Fibroblast of lung (primary cell): ENCODE measurements around the gene HYAL4.

ENCODE experiments used
- EZH2 ChIP-seq: IDR thresholded peaks from 2 replicates; pipeline ENCODE4 v1.5.1; 2012; ENCODE audit warnings: low read length, control low read depth, mild to moderate bottlenecking; ENCODE audit errors: missing control alignments
- TF ChIP-seq, protein P1 (sequence below), 2 donors: IDR thresholded peaks in 1 of 2; conservative IDR thresholded peaks in 1 of 2; 1 replicate in 1 of 2; 2 replicates in 1 of 2; pipeline ENCODE4 v1.5.1; 2011 to 2012; ENCODE audit warnings: low read length in 2 of 2, control low read depth in 1 of 2, inconsistent platforms in 1 of 2, low read depth in 1 of 2, mild to moderate bottlenecking in 1 of 2

DNA sequence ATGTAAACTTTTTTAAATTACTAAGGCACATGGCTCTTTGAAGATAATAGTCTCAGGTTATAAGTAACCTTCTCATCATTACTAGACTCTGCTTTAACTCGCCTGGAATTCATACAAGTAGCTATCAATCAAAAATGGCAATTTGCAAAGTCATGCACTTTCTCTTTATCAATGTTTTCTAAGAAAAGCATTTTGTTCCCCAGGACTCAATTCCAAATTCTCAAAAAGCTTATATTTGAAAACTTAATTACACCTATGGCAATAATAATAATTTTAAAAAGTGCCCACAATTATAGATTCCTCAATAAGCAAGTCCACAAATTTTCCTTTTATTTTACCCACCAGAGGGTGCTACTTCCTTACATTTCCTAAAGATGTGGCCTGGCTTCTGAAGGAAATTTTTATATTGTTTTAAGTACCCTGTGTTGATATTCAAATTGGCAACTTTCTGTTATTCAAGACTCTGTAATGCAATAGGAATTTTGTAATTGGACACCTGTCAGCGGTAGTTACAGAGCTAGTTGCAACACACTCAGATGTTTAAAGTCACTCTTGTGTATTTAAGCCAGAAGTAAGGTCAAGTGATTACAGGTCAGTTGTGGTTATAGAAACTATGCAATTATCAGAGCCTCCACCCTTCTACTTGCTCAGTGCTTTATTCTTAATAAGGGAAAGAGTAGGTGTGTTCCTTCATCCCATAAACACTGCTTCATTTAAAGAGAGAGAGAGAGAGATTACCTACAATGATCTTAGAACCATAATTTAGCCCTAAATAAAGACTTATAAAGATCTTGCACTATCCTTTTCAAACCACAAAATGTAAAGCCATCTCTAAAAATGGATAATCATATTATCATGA is 47.1 kb upstream of the HYAL4 start:
- TF ChIP-seq, protein P1, sequence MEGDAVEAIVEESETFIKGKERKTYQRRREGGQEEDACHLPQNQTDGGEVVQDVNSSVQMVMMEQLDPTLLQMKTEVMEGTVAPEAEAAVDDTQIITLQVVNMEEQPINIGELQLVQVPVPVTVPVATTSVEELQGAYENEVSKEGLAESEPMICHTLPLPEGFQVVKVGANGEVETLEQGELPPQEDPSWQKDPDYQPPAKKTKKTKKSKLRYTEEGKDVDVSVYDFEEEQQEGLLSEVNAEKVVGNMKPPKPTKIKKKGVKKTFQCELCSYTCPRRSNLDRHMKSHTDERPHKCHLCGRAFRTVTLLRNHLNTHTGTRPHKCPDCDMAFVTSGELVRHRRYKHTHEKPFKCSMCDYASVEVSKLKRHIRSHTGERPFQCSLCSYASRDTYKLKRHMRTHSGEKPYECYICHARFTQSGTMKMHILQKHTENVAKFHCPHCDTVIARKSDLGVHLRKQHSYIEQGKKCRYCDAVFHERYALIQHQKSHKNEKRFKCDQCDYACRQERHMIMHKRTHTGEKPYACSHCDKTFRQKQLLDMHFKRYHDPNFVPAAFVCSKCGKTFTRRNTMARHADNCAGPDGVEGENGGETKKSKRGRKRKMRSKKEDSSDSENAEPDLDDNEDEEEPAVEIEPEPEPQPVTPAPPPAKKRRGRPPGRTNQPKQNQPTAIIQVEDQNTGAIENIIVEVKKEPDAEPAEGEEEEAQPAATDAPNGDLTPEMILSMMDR (conservative IDR thresholded peaks at IDR 0.05 in 1 of 2, IDR thresholded peaks at IDR 0.05 in 1 of 2; ENCODE audit: low read depth in 1 of 2, low read length in 2 of 2) = peak; percentile 33 to 43
- no peak for TF ChIP-seq EZH2
